ENCODE data around the gene CYP27A1.

Gene CYP27A1

GRCh38 chr2:218785103-218785502, 3.2 kb downstream of the CYP27A1 start:
- TF ChIP-seq TSHZ2 (CRISPR knock-in tag; IDR thresholded peaks at IDR 0.05) (no peak), TCF4 (CRISPR knock-in tag; IDR thresholded peaks at IDR 0.05; ENCODE audit: borderline replicate concordance) (no peak), ARNTL (CRISPR knock-in tag; IDR thresholded peaks at IDR 0.05; ENCODE audit: borderline replicate concordance, low read depth) (no peak), ISL1 (CRISPR knock-in tag; IDR thresholded peaks at IDR 0.05) (no peak), ZFP3 (CRISPR knock-in tag; IDR thresholded peaks at IDR 0.05) (no peak), ZNF565 (CRISPR knock-in tag; conservative IDR thresholded peaks at IDR 0.05; ENCODE audit: low read depth) (no peak), PATZ1 (CRISPR knock-in tag; IDR thresholded peaks at IDR 0.05; ENCODE audit: borderline replicate concordance) (no peak), TOX (CRISPR knock-in tag; IDR thresholded peaks at IDR 0.05; ENCODE audit: borderline replicate concordance) (no peak)
- TF ChIP-seq, protein P1, sequence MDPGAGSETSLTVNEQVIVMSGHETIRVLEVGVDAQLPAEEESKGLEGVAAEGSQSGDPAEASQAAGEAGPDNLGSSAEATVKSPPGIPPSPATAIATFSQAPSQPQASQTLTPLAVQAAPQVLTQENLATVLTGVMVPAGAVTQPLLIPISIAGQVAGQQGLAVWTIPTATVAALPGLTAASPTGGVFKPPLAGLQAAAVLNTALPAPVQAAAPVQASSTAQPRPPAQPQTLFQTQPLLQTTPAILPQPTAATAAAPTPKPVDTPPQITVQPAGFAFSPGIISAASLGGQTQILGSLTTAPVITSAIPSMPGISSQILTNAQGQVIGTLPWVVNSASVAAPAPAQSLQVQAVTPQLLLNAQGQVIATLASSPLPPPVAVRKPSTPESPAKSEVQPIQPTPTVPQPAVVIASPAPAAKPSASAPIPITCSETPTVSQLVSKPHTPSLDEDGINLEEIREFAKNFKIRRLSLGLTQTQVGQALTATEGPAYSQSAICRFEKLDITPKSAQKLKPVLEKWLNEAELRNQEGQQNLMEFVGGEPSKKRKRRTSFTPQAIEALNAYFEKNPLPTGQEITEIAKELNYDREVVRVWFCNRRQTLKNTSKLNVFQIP (CRISPR knock-in tag; IDR thresholded peaks at IDR 0.05; ENCODE audit: borderline replicate concordance, low read depth) = no peak
- no peak for ATAC-seq

GRCh38 chr2:218786133-218786532, 4.2 kb downstream of the CYP27A1 start:
- no peak for TF ChIP-seq OSR1 (CRISPR knock-in tag; IDR thresholded peaks at IDR 0.05)
- TF ChIP-seq SNAI2 (CRISPR knock-in tag; IDR thresholded peaks at IDR 0.05) = no peak
- no peak for TF ChIP-seq PPARA (CRISPR knock-in tag; IDR thresholded peaks at IDR 0.05; ENCODE audit: borderline replicate concordance)
- no peak for TF ChIP-seq ESRRG (CRISPR knock-in tag; IDR thresholded peaks at IDR 0.05)
- TF ChIP-seq BACH2 (CRISPR knock-in tag; IDR thresholded peaks at IDR 0.05; ENCODE audit: borderline replicate concordance) = no peak
- no peak for TF ChIP-seq ARNTL (CRISPR knock-in tag; IDR thresholded peaks at IDR 0.05; ENCODE audit: borderline replicate concordance, low read depth)
- TF ChIP-seq, protein P1 (CRISPR knock-in tag; IDR thresholded peaks at IDR 0.05; ENCODE audit: borderline replicate concordance, low read depth) = no peak
- no peak for TF ChIP-seq ZFP30 (CRISPR knock-in tag; IDR thresholded peaks at IDR 0.05)
- no peak for TF ChIP-seq ZNF8 (CRISPR knock-in tag; IDR thresholded peaks at IDR 0.05)
- TF ChIP-seq TCF4 (CRISPR knock-in tag; IDR thresholded peaks at IDR 0.05; ENCODE audit: borderline replicate concordance) = no peak
- no peak for TF ChIP-seq RARB (CRISPR knock-in tag; IDR thresholded peaks at IDR 0.05)
- ATAC-seq = no peak

GRCh38 chr2:218788529-218789255, 6.7 kb downstream of the CYP27A1 start:
- ATAC-seq = no peak; the same call in 2 of the 3 replicates
- TF ChIP-seq ISL1 (CRISPR knock-in tag; IDR thresholded peaks at IDR 0.05) = peak; percentile 90
- TF ChIP-seq PPARA (CRISPR knock-in tag; IDR thresholded peaks at IDR 0.05; ENCODE audit: borderline replicate concordance) = no peak
- TF ChIP-seq, protein P1 (CRISPR knock-in tag; IDR thresholded peaks at IDR 0.05; ENCODE audit: borderline replicate concordance, low read depth) = no peak
- no peak for TF ChIP-seq ZNF565 (CRISPR knock-in tag; conservative IDR thresholded peaks at IDR 0.05; ENCODE audit: low read depth)
- TF ChIP-seq CSDC2 (CRISPR knock-in tag; IDR thresholded peaks at IDR 0.05) = 0 out of 2 replicates have a peak, but pooled peaks have one; percentile 34
- TF ChIP-seq ZNF70 (CRISPR knock-in tag; IDR thresholded peaks at IDR 0.05) = no peak
- 0 out of 2 replicates have a peak, but pooled peaks have one; percentile 26 for TF ChIP-seq TCF4 (CRISPR knock-in tag; IDR thresholded peaks at IDR 0.05; ENCODE audit: borderline replicate concordance)
- TF ChIP-seq CSRNP3 (CRISPR knock-in tag; IDR thresholded peaks at IDR 0.05) = no peak
- no peak for TF ChIP-seq CREB5 (CRISPR knock-in tag; IDR thresholded peaks at IDR 0.05; ENCODE audit: low read depth)
- no peak for TF ChIP-seq ARNTL (CRISPR knock-in tag; IDR thresholded peaks at IDR 0.05; ENCODE audit: borderline replicate concordance, low read depth)
- TF ChIP-seq SNAI2 (CRISPR knock-in tag; IDR thresholded peaks at IDR 0.05) = no peak
- TF ChIP-seq BACH2 (CRISPR knock-in tag; IDR thresholded peaks at IDR 0.05; ENCODE audit: borderline replicate concordance) = no peak
- no peak for TF ChIP-seq ZNF8 (CRISPR knock-in tag; IDR thresholded peaks at IDR 0.05)
- TF ChIP-seq OSR1 (CRISPR knock-in tag; IDR thresholded peaks at IDR 0.05) = no peak
- no peak for TF ChIP-seq TOX (CRISPR knock-in tag; IDR thresholded peaks at IDR 0.05; ENCODE audit: borderline replicate concordance)

Data from SK-N-SH treated with all-trans-retinoic acid at 6 μM for 48 hours (cell line).